AG09309 (cell line): ENCODE measurements around the gene COL20A1.

ENCODE experiments used
- DNase-seq: peaks from one replicate; pipeline ENCODE4 v3.0.0-alpha.2; 2010; ENCODE audit warnings: low read depth
- H3K4me3 ChIP-seq: 2 replicates; pipeline ENCODE4 v1.5.1; 2011; ENCODE audit warnings: mild to moderate bottlenecking, low read depth, low read length, moderate library complexity; ENCODE audit not compliant: control insufficient read depth
- CTCF ChIP-seq: IDR thresholded peaks from 2 replicates; pipeline ENCODE4 v1.5.1; 2011; ENCODE audit warnings: mild to moderate bottlenecking, low read depth, low read length, inconsistent platforms; ENCODE audit not compliant: insufficient read depth, control insufficient read depth; ENCODE audit errors: missing control alignments

The COL20A1 gene

GRCh38 chr20:63363013-63363957, 70.3 kb downstream of the COL20A1 start:
- no peak overlapping the region for H3K4me3 ChIP-seq
- TF ChIP-seq CTCF = no peak
- no peak for DNase-seq

- DNase-seq = no peak
- H3K4me3 ChIP-seq = no peak overlapping the region
- TF ChIP-seq CTCF = no peak
Observed at GRCh38 chr20:63363981-63364561, 71.1 kb downstream of the COL20A1 start.

GRCh38 chr20:63364801-63365585, 72.0 kb downstream of the COL20A1 start:
- DNase-seq = no peak
- no peak overlapping the region for H3K4me3 ChIP-seq
- no peak for TF ChIP-seq CTCF

- no peak for DNase-seq
- H3K4me3 ChIP-seq = no peak overlapping the region
- TF ChIP-seq CTCF = no peak
Observed at GRCh38 chr20:63365601-63366389, 72.8 kb downstream of the COL20A1 start.

- no peak for TF ChIP-seq CTCF
- H3K4me3 ChIP-seq = no peak overlapping the region
- DNase-seq = no peak
Observed at GRCh38 chr20:63366390-63367365, 73.7 kb downstream of the COL20A1 start.
